ENCODE data around the gene LBHD2. TPM values are rescaled to one million over a fixed set of nuclear protein-coding genes. Genes with fewer than 3 reads are reported as not detected.
A peak's percentile ranks its signal among the peaks of the same experiment; 100 is the strongest.

Gene LBHD2
- total RNA-seq, 3 donors from 2014 or later = not detected

GRCh38 chr14:103070263-103070885 is 13.6 kb upstream of the LBHD2 start:
- Histone ChIP-seq H3K9me3 (no peaks in the 10 kb centered on the region), H3K4me1 (ENCODE audit: low read depth) (peaks cover 42% of the 10 kb centered on the region), H3K36me3 (ENCODE audit: low read depth) (no peaks in the 10 kb centered on the region), H3K4me3 (no peak overlapping the region)
- TF ChIP-seq, protein P1, sequence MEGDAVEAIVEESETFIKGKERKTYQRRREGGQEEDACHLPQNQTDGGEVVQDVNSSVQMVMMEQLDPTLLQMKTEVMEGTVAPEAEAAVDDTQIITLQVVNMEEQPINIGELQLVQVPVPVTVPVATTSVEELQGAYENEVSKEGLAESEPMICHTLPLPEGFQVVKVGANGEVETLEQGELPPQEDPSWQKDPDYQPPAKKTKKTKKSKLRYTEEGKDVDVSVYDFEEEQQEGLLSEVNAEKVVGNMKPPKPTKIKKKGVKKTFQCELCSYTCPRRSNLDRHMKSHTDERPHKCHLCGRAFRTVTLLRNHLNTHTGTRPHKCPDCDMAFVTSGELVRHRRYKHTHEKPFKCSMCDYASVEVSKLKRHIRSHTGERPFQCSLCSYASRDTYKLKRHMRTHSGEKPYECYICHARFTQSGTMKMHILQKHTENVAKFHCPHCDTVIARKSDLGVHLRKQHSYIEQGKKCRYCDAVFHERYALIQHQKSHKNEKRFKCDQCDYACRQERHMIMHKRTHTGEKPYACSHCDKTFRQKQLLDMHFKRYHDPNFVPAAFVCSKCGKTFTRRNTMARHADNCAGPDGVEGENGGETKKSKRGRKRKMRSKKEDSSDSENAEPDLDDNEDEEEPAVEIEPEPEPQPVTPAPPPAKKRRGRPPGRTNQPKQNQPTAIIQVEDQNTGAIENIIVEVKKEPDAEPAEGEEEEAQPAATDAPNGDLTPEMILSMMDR (IDR thresholded peaks at IDR 0.05) = no peak
- DNase-seq (peak in 1 of 3 donors; percentile 37), ATAC-seq (no peak)
- intact Hi-C loops (cut with DNase I, micrococcal nuclease) = no loop called here

- Histone ChIP-seq H3K9me3 (no peaks in the 10 kb centered on the region), H3K4me3 (no peak overlapping the region), H3K36me3 (ENCODE audit: low read depth) (no peaks in the 10 kb centered on the region), H3K4me1 (ENCODE audit: low read depth) (peaks cover 43% of the 10 kb centered on the region)
- DNase-seq = peak; percentile 44 to 70 (median 63)
- TF ChIP-seq, protein P1 (IDR thresholded peaks at IDR 0.05) = no peak
- intact Hi-C loops (cut with DNase I, micrococcal nuclease) = no loop called here
- ATAC-seq = peak; percentile 35
Observed at GRCh38 chr14:103070971-103071542, 13.0 kb upstream of the LBHD2 start.

- intact Hi-C loops (cut with DNase I, micrococcal nuclease) = no loop called here
- DNase-seq (peak in 2 of 3 donors; percentile 63 to 64), ATAC-seq (peak; percentile 37)
- TF ChIP-seq, protein P1 (IDR thresholded peaks at IDR 0.05) = no peak
- H3K36me3 ChIP-seq (ENCODE audit: low read depth) = no peaks in the 10 kb centered on the region
- peaks cover 41% of the 10 kb centered on the region for H3K4me1 ChIP-seq (ENCODE audit: low read depth)
- no peaks in the 10 kb centered on the region for H3K9me3 ChIP-seq
- H3K4me3 ChIP-seq = no peak overlapping the region
Observed at GRCh38 chr14:103071544-103072251, 12.3 kb upstream of the LBHD2 start.

GRCh38 chr14:103072595-103073366 is 11.2 kb upstream of the LBHD2 start:
- peaks cover 33% of the 10 kb centered on the region for H3K4me1 ChIP-seq (ENCODE audit: low read depth)
- no peaks in the 10 kb centered on the region for H3K36me3 ChIP-seq (ENCODE audit: low read depth)
- intact Hi-C loops (cut with DNase I, micrococcal nuclease) = no loop called here
- no peak overlapping the region for H3K4me3 ChIP-seq
- H3K9me3 ChIP-seq = no peaks in the 10 kb centered on the region
- ATAC-seq (no peak), DNase-seq (peak in 2 of 3 donors; percentile 43 to 54)
- TF ChIP-seq, protein P1 (IDR thresholded peaks at IDR 0.05) = no peak

DNA sequence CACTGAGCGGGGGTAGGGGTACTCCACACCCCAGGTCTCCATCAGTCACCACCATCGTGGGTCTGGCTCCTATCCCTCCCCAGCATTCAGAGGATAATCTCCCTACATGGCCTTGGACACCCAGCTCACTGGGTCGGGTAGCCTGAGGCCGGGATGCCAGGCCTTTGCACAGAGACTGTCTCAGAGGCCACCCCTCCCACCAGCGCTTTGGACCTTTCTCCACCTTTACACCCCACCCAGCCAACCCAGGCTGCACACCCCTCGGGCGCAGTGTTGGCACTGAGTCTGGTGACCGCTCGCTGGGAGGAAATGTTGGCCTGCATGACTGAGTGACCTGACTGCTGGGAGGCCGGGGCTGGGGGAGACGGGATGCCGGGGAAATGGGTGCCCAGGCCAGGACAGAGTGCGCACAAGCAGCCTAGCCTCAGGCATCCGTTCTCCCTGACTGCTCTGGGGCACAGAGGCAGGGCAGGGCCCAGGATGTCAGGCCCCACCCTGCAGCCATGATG is 10.6 kb upstream of the LBHD2 start:
- Histone ChIP-seq H3K4me3 (no peak overlapping the region), H3K9me3 (no peaks in the 10 kb centered on the region), H3K4me1 (ENCODE audit: low read depth) (peaks cover 27% of the 10 kb centered on the region), H3K36me3 (ENCODE audit: low read depth) (no peaks in the 10 kb centered on the region)
- DNase-seq = peak in 2 of 3 donors; percentile 29 to 59
- no peak for ATAC-seq
- intact Hi-C loops (cut with DNase I, micrococcal nuclease) = no loop called here
- TF ChIP-seq, protein P1 (IDR thresholded peaks at IDR 0.05) = no peak
